Measurements from ENCODE around the gene ZEB1.
"Not testable (repeated sequence)": the region's sequence is repeated elsewhere in the genome, so short reads cannot be mapped to it uniquely, and the experiment has no call there.

GRCh38 chr10:31428499-31428898 is 109.5 kb downstream of the ZEB1 start:
- not testable (repeated sequence) for TF ChIP-seq CTCF (IDR thresholded peaks at IDR 0.05; ENCODE audit: low read depth, low read length); MAX (IDR thresholded peaks at IDR 0.05; ENCODE audit: low read depth, low read length); POLR2A (IDR thresholded peaks at IDR 0.05; ENCODE audit: extremely low read depth, insufficient read length); MYC (IDR thresholded peaks at IDR 0.05; ENCODE audit: low read depth, low read length)

Data from NB4 (cell line).